Cardiac septum (tissue), 1 donor: ENCODE data around the gene CARD14. TPM values are rescaled to one million over a fixed set of nuclear protein-coding genes. Genes with fewer than 3 reads are reported as not detected.
"Not testable (repeated sequence)": the region's sequence is repeated elsewhere in the genome, so short reads cannot be mapped to it uniquely, and the experiment has no call there.

Source experiments
- DNase-seq: peaks from one replicate; pipeline ENCODE4 v3.0.0-alpha.2; 2020; ENCODE audit warnings: low spot score
- intact Hi-C: fragments of 100-400 bp; cut with DNase I; formaldehyde crosslinking; loops from one replicate; pipeline ENCODE4 v1.14.0; 2022
- total RNA-seq: library from RNA; stranded (reverse); fragmentation: NEBNext Ultra II Directional; extraction: Animal tissue kit (Norgen Biotek cat#: 25700); gene quantifications from one replicate; pipeline ENCODE4 v1.2.1, GENCODE V29; 2021
- donor health status: DM: no; HTN: no; CAD: no.

CARD14 gene
- total RNA-seq, 1 donor from 2014 or later = not detected

GRCh38 chr17:80180192-80180591, 10.4 kb downstream of the CARD14 start:
- intact Hi-C loops = no loop called here
- DNase-seq = no peak

GRCh38 chr17:80181431-80181830, 11.6 kb downstream of the CARD14 start:
- DNase-seq = no peak
- intact Hi-C loops = no loop called here

DNA sequence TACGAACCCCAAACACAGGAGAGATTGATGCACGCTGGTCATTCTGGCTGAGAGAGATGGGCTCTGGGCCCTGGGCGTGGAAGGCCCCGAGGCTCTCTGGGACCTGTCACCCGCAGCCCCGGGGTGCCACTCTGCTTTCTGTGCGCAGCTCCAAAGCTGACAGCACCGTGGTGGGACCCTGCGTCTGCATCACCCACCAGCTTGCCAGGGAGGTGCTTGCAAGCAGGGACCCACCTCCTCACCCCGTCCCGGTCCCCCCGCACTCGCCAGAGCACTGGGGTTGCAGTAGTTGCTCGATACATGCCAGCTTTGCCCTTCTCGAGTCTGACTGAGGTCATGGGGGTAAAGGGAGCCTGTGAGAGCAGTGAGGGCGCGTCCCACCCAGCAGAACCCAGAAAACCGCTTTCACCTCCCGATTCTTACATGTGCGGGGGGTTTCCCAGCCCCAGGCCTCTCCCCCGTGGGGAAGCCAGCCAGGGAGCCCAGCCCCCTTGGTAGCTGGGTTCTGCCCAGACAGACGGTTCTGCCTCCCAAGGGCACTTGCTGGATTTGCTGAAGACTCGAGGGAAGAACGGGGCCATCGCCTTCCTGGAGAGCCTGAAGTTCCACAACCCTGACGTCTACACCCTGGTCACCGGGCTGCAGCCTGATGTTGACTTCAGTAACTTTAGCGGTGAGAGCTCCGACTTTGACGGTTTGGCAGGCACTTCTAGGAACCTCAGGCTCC, 12.5 kb downstream of the CARD14 start:
- no peak for DNase-seq
- intact Hi-C loops = no loop called here

DNA sequence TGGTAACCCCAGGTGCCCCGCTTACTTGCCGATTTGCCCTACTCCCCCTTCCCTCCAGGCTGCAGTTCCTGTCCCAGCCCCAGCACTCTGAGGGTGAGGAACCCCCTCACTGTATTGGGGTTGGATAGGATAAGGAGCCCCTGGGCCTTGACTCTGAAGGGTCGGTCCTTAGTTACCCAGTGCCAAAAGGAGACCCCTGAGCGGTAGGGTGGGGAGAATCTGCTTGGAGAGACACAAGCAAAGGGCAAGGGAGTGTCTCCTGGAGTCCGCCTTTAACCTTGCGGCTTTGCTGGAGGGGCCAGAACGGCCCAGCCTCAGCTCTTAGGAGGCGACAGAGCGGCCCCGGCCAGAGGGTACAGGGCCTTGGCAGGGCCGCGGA, 13.0 kb downstream of the CARD14 start:
- no peak for DNase-seq
- intact Hi-C loops = no loop called here

GRCh38 chr17:80183581-80184422, 14.0 kb downstream of the CARD14 start:
- no peak for DNase-seq

DNA sequence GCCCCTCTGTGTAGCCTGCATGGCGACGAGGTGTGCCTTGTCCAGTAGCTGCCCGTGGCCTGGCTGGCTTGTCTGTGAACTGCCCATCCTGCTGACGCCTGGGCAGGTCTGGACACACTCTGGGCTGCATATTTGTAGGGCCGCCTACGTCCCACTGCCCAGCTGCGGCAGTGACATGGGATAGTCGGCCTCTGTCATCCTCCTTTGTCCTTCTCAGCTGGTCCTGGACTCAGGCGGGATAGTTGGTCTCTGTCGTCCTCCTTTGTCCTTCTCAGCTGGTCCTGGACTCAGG, 14.5 kb downstream of the CARD14 start:
- intact Hi-C loops = no loop called here
- DNase-seq = no peak

More at GRCh38 chr17:80183581-80184422, 14.0 kb downstream of the CARD14 start:
- intact Hi-C loops = no loop called here

DNA sequence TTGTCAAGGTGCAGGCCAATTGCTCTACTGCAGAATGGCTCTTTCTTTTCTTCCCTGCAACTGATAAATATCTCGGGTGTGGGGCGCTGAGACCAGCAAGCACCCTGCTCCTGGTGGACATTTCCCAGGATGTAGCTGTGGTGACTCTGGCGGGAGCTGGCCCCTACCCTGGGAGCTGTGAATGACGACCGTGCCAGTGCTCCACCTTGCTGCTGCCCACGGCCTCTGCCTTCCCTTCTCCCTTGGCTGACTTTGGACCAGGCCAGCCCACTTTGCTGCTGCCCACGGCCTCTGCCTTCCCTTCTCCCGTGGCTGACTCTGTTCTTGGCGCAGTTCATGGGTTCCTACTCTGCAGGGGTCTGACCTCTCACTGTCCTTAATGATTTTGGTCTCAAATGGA, 16.1 kb downstream of the CARD14 start:
- intact Hi-C loops = no loop called here
- DNase-seq = no peak

DNA sequence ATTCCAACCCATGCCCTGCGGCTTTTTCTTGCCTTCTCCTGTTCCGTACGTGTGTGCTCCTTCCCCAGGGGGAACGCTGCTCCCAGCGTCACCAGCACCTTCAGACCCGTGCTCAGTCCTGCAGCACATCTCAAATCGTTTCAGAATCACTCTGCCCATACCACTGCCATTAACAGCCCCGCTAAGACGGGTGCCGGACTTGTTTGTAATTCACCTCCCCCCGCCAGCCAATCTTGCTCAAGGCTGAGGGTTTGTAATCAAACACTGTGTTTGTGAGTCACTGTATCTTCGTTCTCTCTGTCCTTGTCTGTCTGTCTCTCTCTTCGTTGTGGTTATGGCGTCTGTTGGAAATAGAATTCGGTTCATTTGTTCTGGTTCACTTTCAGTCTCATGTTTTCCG, 17.3 kb downstream of the CARD14 start:
- no peak for DNase-seq
- intact Hi-C loops = no loop called here

DNA sequence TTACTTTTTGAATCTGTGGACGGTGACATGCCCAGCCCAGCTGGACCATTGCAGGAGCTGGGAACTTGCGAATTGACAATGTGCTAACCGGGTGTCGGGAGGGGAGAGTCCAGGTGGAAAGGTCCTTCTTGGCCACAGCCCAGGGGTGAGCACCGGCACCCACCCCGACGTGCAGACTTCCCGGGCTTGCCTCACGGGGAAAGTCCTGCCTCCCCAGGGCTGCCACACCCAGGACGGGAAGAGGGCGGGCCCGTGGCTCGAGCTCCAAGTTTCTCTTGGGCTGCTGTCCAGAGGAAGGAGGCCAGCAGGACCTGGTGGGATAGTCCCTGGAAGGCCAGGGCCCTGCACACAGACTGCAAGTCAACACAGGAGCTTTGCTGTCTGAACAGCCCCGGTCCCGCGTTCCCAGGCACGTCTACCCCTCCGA, 17.7 kb downstream of the CARD14 start:
- DNase-seq = no peak
- intact Hi-C loops = no loop called here

GRCh38 chr17:80189611-80190010, 19.8 kb downstream of the CARD14 start:
- DNase-seq = no peak
- intact Hi-C loops = no loop called here

- intact Hi-C loops = no loop called here
- no peak for DNase-seq
These were observed 20.9 kb downstream of the CARD14 start for GRCh38 chr17:80190716-80191115.

DNA sequence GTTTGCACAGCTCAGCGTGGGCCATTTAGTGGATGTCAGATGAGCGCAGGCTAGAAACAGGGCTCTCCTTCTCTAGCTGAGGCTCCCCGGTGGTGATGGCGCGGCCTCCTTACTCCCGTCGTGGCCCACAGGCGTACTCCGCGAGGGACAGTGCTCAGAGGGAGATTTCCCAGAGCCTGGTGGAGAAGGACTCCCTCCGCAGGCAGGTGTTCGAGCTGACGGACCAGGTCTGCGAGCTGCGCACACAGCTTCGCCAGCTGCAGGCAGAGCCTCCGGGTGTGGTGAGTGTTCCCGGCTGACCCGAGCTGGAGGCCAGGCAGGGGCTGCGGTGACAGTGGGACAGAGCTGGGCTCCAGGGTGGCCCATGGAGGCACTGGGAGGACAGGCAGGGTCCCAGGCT, 21.4 kb downstream of the CARD14 start:
- intact Hi-C loops = no loop called here
- DNase-seq = no peak

DNA sequence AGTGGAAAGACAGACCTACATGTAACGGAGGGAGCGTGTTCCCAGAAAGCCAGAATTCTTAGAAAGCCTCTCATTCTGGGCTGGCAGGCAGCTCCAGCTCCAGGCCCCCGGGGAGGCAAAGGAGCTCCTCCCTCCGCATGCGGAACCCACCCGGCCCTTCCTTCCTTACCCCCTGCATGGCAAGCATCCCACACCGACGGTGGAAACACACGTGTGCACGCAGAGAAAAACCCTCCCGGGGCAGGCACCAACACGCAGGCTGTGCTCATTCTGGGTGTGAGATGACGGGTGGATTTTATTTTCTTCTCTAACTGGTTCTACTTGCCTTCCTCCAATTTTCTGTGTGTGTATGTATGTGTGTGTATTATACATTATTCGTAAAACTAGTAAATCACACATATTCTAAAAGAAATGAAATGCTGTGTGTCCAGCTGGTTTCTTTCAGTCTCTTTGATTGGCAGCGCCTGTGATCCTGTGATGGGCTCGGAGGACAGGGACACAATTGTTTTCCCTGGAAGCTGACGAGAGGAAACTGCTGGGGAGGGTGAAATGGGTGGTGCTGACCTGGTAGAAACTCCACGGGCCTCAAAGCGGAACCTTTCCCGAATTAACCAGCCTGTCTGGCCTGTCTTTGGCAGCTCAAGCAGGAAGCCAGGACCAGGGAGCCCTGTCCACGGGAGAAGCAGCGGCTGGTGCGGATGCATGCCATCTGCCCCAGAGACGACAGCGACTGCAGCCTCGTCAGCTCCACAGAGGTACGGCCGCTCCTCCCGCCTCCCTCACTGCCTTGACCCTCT, 22.2 kb downstream of the CARD14 start:
- DNase-seq = no peak

DNA sequence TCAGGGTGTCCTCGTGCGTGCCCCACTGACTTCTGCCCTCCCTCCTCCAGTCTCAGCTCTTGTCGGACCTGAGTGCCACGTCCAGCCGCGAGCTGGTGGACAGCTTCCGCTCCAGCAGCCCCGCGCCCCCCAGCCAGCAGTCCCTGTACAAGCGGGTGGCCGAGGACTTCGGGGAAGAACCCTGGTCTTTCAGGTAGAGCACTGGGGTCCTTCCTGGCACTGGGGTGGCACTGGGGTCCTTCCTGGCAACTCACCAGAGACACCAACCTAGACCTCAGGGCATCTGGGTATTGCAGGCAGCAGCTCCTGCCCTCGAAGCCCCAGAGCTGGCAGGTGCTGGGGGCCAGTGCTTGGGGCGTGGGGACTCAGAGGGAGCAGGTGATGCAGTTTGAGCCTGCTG, 25.3 kb downstream of the CARD14 start:
- no peak for DNase-seq
- intact Hi-C loops = no loop called here

More for the DNA sequence above, 22.2 kb downstream of the CARD14 start:
- intact Hi-C loops = no loop called here

DNA sequence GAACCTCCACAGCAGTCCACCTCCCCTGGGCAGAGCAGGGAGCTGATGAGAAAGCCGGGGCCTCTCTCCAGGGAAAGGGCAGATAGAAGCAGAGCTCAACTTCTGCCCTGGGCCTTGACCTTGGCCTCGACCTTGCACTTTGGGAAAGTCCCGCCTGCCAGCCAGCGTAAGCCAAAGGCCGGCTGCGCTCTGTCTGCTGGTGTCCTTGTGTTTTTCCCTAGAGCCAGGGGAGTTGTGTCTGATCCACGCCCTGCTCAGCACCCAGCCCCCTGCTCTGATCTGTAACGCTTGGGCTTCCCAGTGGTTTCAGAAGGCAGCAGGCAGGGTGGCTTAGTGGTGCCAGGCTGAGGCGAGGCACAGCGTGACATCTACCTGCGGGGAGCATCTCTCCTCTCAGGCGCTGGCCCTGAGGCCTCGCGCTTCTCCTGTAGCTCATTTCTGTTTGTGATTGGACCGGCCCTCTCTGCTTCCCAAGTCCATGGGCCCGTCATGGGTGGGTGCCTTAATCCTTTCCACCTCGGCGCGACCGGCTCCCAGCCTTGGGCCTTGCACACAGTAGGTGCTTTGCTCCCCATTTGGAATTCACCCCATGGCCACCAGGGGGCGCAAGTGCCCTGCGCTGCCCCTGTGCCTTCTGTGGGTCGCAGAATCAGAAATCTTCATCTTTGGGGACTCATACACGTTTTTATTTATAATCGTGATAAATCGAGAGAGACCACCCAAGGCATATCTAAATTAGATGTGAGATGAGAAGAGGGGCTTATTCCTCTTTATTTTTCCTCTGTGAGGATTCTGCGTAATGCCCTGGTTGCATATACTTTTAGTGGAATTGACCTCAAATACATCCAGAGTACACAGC, 26.1 kb downstream of the CARD14 start:
- DNase-seq = no peak
- intact Hi-C loops = no loop called here

DNA sequence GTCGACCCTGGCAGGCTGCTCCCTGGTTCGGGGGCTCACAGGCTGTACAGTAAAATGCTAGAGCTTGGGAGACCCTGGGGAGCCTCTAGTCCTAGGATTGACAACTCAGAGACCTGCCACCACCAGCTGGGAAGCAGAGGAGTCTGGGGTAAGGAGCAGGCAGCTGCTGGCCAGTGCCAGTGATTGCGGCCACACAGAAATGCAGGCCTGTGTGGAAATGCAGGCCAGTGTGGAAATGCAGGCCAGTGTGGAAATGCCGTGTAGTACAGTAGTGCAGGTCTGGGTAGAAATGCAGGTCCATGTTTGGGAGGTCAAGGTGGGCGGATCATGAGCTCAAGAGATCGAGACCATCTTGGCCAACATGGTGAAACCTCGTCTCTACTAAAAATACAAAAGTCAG, 26.8 kb downstream of the CARD14 start:
- DNase-seq = no peak
- intact Hi-C loops = no loop called here

GRCh38 chr17:80198144-80198661, 28.4 kb downstream of the CARD14 start:
- intact Hi-C loops = no loop called here
- DNase-seq = no peak

GRCh38 chr17:80199295-80199694, 29.5 kb downstream of the CARD14 start:
- DNase-seq, intact Hi-C loops: not testable (repeated sequence)

DNA sequence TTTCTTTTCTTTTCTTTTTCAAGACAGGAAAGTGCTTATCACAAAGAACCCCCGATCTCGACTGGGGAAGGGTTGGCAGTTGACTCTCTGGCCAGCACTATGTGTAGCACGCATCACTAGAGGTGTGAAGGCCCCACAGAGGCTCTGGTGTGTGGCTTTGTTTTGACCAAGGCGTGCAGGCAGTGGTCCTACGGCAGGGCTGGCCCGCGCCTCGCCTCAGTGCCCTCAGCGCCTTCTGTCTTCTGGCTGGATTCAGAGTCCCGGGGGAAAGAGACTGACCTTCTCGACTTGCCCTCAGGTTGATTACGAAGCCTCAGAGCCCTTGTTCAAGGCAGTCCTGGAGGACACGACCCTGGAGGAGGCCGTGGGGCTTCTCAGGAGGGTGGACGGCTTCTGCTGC, 31.6 kb downstream of the CARD14 start:
- no peak for DNase-seq
- intact Hi-C loops = no loop called here
